GM23338 (cell line): Measurements from ENCODE around the gene PTPRE. TPM values are rescaled to one million over a fixed set of nuclear protein-coding genes. Genes with fewer than 3 reads are reported as not detected.
A peak's percentile ranks its signal among the peaks of the same experiment; 100 is the strongest.

Source experiments
- ATAC-seq: fragments of 200-7000 bp; cut with Tn5 transposase; 3 replicates; pipeline ENCODE4 v1.9.1; 2020
- DNase-seq: peaks from one replicate; pipeline ENCODE4 v3.0.0-alpha.2; 2015; ENCODE audit warnings: low spot score
- H2AFZ ChIP-seq: fragments of 200-600 bp; sonication (generic); 2 replicates; pipeline ENCODE4 v1.8.0; 2016; ENCODE audit warnings: antibody characterized with exemption, mild to moderate bottlenecking, moderate library complexity
- H3F3A ChIP-seq: fragments of 200-600 bp; sonication (generic); replicated peaks from 2 replicates; pipeline ENCODE4 v1.8.0; 2017; ENCODE audit warnings: antibody characterized with exemption, mixed run types, low read depth
- H3K27ac ChIP-seq: fragments of 200-600 bp; sonication (generic); 2 replicates; pipeline ENCODE4 v1.6.1; 2016; ENCODE audit warnings: low read depth
- H3K27me3 ChIP-seq: fragments of 200-600 bp; sonication (generic); 2 replicates; pipeline ENCODE4 v1.8.0; 2016; ENCODE audit warnings: mild to moderate bottlenecking, mixed run types, moderate library complexity; ENCODE audit not compliant: insufficient read depth
- H3K36me3 ChIP-seq: fragments of 200-600 bp; sonication (generic); 2 replicates; pipeline ENCODE4 v1.8.0; 2016; ENCODE audit warnings: mild to moderate bottlenecking; ENCODE audit not compliant: insufficient read depth
- H3K4me1 ChIP-seq: fragments of 200-600 bp; sonication (generic); 2 replicates; pipeline ENCODE4 v1.8.0; 2016; ENCODE audit warnings: mild to moderate bottlenecking, moderate library complexity; ENCODE audit not compliant: insufficient read depth
- H3K4me2 ChIP-seq: fragments of 200-600 bp; sonication (generic); 2 replicates; pipeline ENCODE4 v1.7.1; 2017; ENCODE audit warnings: mixed run types
- H3K4me3 ChIP-seq: fragments of 200-600 bp; sonication (generic); 2 replicates; pipeline ENCODE4 v1.6.1; 2016; ENCODE audit warnings: mixed run types
- H3K79me2 ChIP-seq: fragments of 200-600 bp; sonication (generic); replicated peaks from 2 replicates; pipeline ENCODE4 v1.8.0; 2017; ENCODE audit warnings: mild to moderate bottlenecking; ENCODE audit not compliant: insufficient read depth
- H3K9me2 ChIP-seq: fragments of 200-600 bp; sonication (generic); 2 replicates; pipeline ENCODE4 v1.8.0; 2017; ENCODE audit not compliant: insufficient read depth
- H4K20me1 ChIP-seq: fragments of 200-600 bp; sonication (generic); replicated peaks from 2 replicates; pipeline ENCODE4 v1.8.0; 2017; ENCODE audit warnings: mild to moderate bottlenecking; ENCODE audit not compliant: insufficient read depth
- H3K27ac Mint-ChIP-seq: 2 replicates; pipeline ENCODE4 v1.8.0; 2020; ENCODE audit warnings: inconsistent platforms, mild to moderate bottlenecking, moderate library complexity, mixed read lengths
- H3K27me3 Mint-ChIP-seq: 3 replicates; pipeline ENCODE4 v1.8.0; 2022; ENCODE audit warnings: low read depth, mild to moderate bottlenecking, moderate library complexity, mixed read lengths, inconsistent platforms; ENCODE audit not compliant: insufficient read depth, poor library complexity
- H3K36me3 Mint-ChIP-seq: 3 replicates; pipeline ENCODE4 v1.8.0; 2021; ENCODE audit warnings: low read depth, mild to moderate bottlenecking, inconsistent platforms, moderate library complexity, mixed read lengths
- H3K4me1 Mint-ChIP-seq: 3 replicates; pipeline ENCODE4 v1.8.0; 2020; ENCODE audit warnings: mild to moderate bottlenecking, inconsistent platforms, mixed read lengths
- H3K4me3 Mint-ChIP-seq: 3 replicates; pipeline ENCODE4 v1.8.0; 2021; ENCODE audit warnings: moderate library complexity, mild to moderate bottlenecking, inconsistent platforms, mixed read lengths
- H3K9me3 Mint-ChIP-seq: 3 replicates; pipeline ENCODE4 v1.8.0; 2020; ENCODE audit warnings: moderate library complexity, mild to moderate bottlenecking, inconsistent platforms, mixed read lengths
- EZH2 ChIP-seq: fragments of 200-600 bp; sonication (generic); IDR thresholded peaks from one replicate; pipeline ENCODE4 v1.8.0; 2017; ENCODE audit warnings: antibody characterized with exemption, mild to moderate bottlenecking, low read depth; ENCODE audit not compliant: unreplicated experiment
- EZH2phosphoT487 ChIP-seq: fragments of 200-600 bp; sonication (generic); IDR thresholded peaks from one replicate; pipeline ENCODE4 v1.8.1; 2018; ENCODE audit warnings: antibody characterized with exemption; ENCODE audit not compliant: unreplicated experiment
- JUNB ChIP-seq: IDR thresholded peaks from one replicate; pipeline ENCODE4 v1.6.1; 2016; ENCODE audit warnings: antibody characterized with exemption; ENCODE audit not compliant: unreplicated experiment
- NANOG ChIP-seq: IDR thresholded peaks from 2 replicates; pipeline ENCODE4 v1.6.1; 2016; ENCODE audit warnings: antibody characterized with exemption, borderline replicate concordance
- POLR2AphosphoS5 ChIP-seq: IDR thresholded peaks from 2 replicates; pipeline ENCODE4 v1.6.1; 2016; ENCODE audit warnings: antibody characterized with exemption, low read depth
- STAT1 ChIP-seq: IDR thresholded peaks from one replicate; pipeline ENCODE4 v1.6.1; 2016; ENCODE audit warnings: antibody characterized with exemption; ENCODE audit not compliant: unreplicated experiment
- ZNF114 ChIP-seq: fragments of 250-450 bp; sonication (Bioruptor Pico); IDR thresholded peaks from 2 replicates; pipeline ENCODE4 v1.5.0; 2020; ENCODE audit warnings: mild to moderate bottlenecking, moderate library complexity
- ZNF331 ChIP-seq: fragments of 250-450 bp; sonication (Bioruptor Pico); IDR thresholded peaks from 2 replicates; pipeline ENCODE4 v1.5.0; 2020; ENCODE audit warnings: low read depth, mild to moderate bottlenecking, moderate library complexity
- ZNF462 ChIP-seq: fragments of 250-450 bp; sonication (Bioruptor Pico); IDR thresholded peaks from 2 replicates; pipeline ENCODE4 v1.5.0; 2020; ENCODE audit warnings: mild to moderate bottlenecking, moderate library complexity
- polyA plus RNA-seq: library from polyadenylated mRNA; unstranded; fragments of >200 nt; fragmentation: Nextera tagmentation; extraction: Ambion mirVana; gene quantifications from 2 replicates; pipeline ENCODE4 v1.2.1, GENCODE V29; 2016
- total RNA-seq: library from RNA; depleted of rRNA; stranded (reverse); fragments of >200 nt; shearing (Covaris generic); gene quantifications from 2 replicates; pipeline ENCODE4 v1.2.3, GENCODE V29; 2014
- TF ChIP-seq, protein P1 (sequence below): IDR thresholded peaks from one replicate; pipeline ENCODE4 v1.6.1; 2018; ENCODE audit warnings: antibody characterized with exemption; ENCODE audit not compliant: unreplicated experiment
- TF ChIP-seq, protein P2 (sequence below): IDR thresholded peaks from 2 replicates; pipeline ENCODE4 v1.6.1; 2016; ENCODE audit warnings: antibody characterized with exemption

PTPRE gene
- total and polyA plus RNA-seq, 2 experiments from 2014 or later, result 0.34 to 0.42 TPM

GRCh38 chr10:127937069-127937468 is 30.2 kb downstream of the PTPRE start:
- H3K36me3 Mint-ChIP-seq, result no peaks in the 10 kb centered on the region
- ATAC-seq, result no peak
- H3F3A ChIP-seq, result no peaks in the 10 kb centered on the region
- TF ChIP-seq NANOG (no peak), STAT1 (no peak), EZH2 (no peak), EZH2phosphoT487 (no peak), ZNF462 (CRISPR knock-in tag) (no peak), JUNB (no peak), ZNF114 (CRISPR knock-in tag) (no peak), POLR2AphosphoS5 (no peak), ZNF331 (no peak)
- TF ChIP-seq, protein P1, sequence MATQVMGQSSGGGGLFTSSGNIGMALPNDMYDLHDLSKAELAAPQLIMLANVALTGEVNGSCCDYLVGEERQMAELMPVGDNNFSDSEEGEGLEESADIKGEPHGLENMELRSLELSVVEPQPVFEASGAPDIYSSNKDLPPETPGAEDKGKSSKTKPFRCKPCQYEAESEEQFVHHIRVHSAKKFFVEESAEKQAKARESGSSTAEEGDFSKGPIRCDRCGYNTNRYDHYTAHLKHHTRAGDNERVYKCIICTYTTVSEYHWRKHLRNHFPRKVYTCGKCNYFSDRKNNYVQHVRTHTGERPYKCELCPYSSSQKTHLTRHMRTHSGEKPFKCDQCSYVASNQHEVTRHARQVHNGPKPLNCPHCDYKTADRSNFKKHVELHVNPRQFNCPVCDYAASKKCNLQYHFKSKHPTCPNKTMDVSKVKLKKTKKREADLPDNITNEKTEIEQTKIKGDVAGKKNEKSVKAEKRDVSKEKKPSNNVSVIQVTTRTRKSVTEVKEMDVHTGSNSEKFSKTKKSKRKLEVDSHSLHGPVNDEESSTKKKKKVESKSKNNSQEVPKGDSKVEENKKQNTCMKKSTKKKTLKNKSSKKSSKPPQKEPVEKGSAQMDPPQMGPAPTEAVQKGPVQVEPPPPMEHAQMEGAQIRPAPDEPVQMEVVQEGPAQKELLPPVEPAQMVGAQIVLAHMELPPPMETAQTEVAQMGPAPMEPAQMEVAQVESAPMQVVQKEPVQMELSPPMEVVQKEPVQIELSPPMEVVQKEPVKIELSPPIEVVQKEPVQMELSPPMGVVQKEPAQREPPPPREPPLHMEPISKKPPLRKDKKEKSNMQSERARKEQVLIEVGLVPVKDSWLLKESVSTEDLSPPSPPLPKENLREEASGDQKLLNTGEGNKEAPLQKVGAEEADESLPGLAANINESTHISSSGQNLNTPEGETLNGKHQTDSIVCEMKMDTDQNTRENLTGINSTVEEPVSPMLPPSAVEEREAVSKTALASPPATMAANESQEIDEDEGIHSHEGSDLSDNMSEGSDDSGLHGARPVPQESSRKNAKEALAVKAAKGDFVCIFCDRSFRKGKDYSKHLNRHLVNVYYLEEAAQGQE, result no peak
- TF ChIP-seq, protein P2, sequence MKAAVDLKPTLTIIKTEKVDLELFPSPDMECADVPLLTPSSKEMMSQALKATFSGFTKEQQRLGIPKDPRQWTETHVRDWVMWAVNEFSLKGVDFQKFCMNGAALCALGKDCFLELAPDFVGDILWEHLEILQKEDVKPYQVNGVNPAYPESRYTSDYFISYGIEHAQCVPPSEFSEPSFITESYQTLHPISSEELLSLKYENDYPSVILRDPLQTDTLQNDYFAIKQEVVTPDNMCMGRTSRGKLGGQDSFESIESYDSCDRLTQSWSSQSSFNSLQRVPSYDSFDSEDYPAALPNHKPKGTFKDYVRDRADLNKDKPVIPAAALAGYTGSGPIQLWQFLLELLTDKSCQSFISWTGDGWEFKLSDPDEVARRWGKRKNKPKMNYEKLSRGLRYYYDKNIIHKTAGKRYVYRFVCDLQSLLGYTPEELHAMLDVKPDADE, result no peak
- peaks cover 20% of the 10 kb centered on the region for H3K4me1 Mint-ChIP-seq
- no peak overlapping the region for H3K4me2 ChIP-seq
- H3K79me2 ChIP-seq, result no peaks in the 10 kb centered on the region
- H2AFZ ChIP-seq, result no peak overlapping the region
- no peaks in the 10 kb centered on the region for H3K9me3 Mint-ChIP-seq
- peaks cover 6% of the 10 kb centered on the region for H3K27me3 Mint-ChIP-seq
- H3K4me3 ChIP-seq, result no peak overlapping the region
- H3K27ac ChIP-seq, result no peak overlapping the region
- H3K4me1 ChIP-seq, result peaks cover 7% of the 10 kb centered on the region; the same call in 1 of the 2 replicates
- H4K20me1 ChIP-seq, result no peaks in the 10 kb centered on the region
- peak overlapping the region; percentile 78; the same call in 1 of the 2 replicates for H3K27ac Mint-ChIP-seq
- H3K4me3 Mint-ChIP-seq, result no peak overlapping the region
- H3K27me3 ChIP-seq, result no peaks in the 10 kb centered on the region
- H3K36me3 ChIP-seq, result no peaks in the 10 kb centered on the region
- DNase-seq, result peak; percentile 18
- H3K9me2 ChIP-seq, result no peaks in the 10 kb centered on the region
